H1 (cell line): Measurements from ENCODE around the gene DIPK2A. TPM values are rescaled to one million over a fixed set of nuclear protein-coding genes. Genes with fewer than 3 reads are reported as not detected.

ENCODE experiments used
- BRCA1 ChIP-seq: IDR thresholded peaks from 2 replicates; pipeline ENCODE4 v1.6.1; 2012; ENCODE audit warnings: low read depth, low read length, improper control_type of control experiment
- CTCF ChIP-seq, 3 experiments: IDR thresholded peaks; 1 replicate in 2 of 3; 2 replicates in 1 of 3; pipeline versions ENCODE4 v1.5.1 to v1.6.1; 2011; ENCODE audit warnings: low read length in 3 of 3, mild to moderate bottlenecking in 3 of 3, inconsistent platforms in 2 of 3, low read depth in 1 of 3, moderate library complexity in 1 of 3; ENCODE audit not compliant: insufficient read depth in 1 of 3; ENCODE audit errors: control extremely low read depth in 1 of 3
- E2F6 ChIP-seq: IDR thresholded peaks from 2 replicates; pipeline ENCODE4 v1.6.1; 2012; ENCODE audit warnings: inconsistent platforms
- HDAC6 ChIP-seq: IDR thresholded peaks from one replicate; pipeline ENCODE4 v1.7.1; 2012; ENCODE audit warnings: low read depth, mild to moderate bottlenecking, inconsistent platforms, low read length, moderate library complexity
- POLR2AphosphoS5 ChIP-seq: IDR thresholded peaks from 2 replicates; pipeline ENCODE4 v1.6.1; 2011; ENCODE audit warnings: low read depth, low read length
- SAP30 ChIP-seq: fragments of 300-600 bp; sonication (generic); IDR thresholded peaks from 2 replicates; pipeline ENCODE4 v1.7.1; 2012; ENCODE audit warnings: low read length, moderate library complexity, mild to moderate bottlenecking, inconsistent platforms; ENCODE audit not compliant: insufficient read depth, insufficient replicate concordance
- USF2 ChIP-seq: IDR thresholded peaks from 2 replicates; pipeline ENCODE4 v1.6.1; 2011; ENCODE audit warnings: low read length, improper control_type of control experiment
- polyA plus RNA-seq, 7 experiments: library from polyadenylated mRNA; depleted of rRNA in 3 of 7; stranded (reverse) in 5 of 7; unstranded in 2 of 7; fragments of >200 nt in 5 of 7; fragments of 200-250 nt in 2 of 7; gene quantifications; 1 replicate in 5 of 7; 2 replicates in 1 of 7; 4 replicates in 1 of 7; pipeline versions ENCODE4 v1.2.1 to v1.2.3, GENCODE V29; 2011 to 2013; ENCODE audit warnings: missing spikeins in 2 of 7, mixed read lengths in 2 of 7
- total RNA-seq: library from RNA; stranded (reverse); fragmentation: NEBNext Ultra II Directional; extraction: Animal tissue kit (Norgen Biotek cat#: 25700); gene quantifications from 2 replicates; pipeline ENCODE4 v1.2.1, GENCODE V29; 2021

DIPK2A gene
- total and polyA plus RNA-seq, 2 of the 8 experiments (the other 6 are each of a cell fraction or from before 2014, with no cell fraction given) = 18.4 to 28.7 TPM

GRCh38 chr3:143924522-143925285 is 46.9 kb upstream of the DIPK2A start (continued):
- TF ChIP-seq USF2 = no peak
- no peak for TF ChIP-seq POLR2AphosphoS5
- TF ChIP-seq BRCA1 = no peak
- no peak for TF ChIP-seq SAP30
- no peak for TF ChIP-seq CTCF (IDR thresholded peaks at IDR 0.05; ENCODE audit: control extremely low read depth in 1 of 3, insufficient read depth in 1 of 3, low read depth in 1 of 3, low read length in 3 of 3)
- TF ChIP-seq E2F6 = no peak
- TF ChIP-seq HDAC6 = no peak
